HG02642 (cell line): ENCODE data around the gene MRPL19.

Experiments
- ATAC-seq: cut with Tn5 transposase; IDR thresholded peaks from one replicate; pipeline ENCODE4 v1.9.1; 2021; ENCODE audit warnings: mild to moderate bottlenecking; ENCODE audit not compliant: unreplicated experiment, poor library complexity

MRPL19 gene

DNA sequence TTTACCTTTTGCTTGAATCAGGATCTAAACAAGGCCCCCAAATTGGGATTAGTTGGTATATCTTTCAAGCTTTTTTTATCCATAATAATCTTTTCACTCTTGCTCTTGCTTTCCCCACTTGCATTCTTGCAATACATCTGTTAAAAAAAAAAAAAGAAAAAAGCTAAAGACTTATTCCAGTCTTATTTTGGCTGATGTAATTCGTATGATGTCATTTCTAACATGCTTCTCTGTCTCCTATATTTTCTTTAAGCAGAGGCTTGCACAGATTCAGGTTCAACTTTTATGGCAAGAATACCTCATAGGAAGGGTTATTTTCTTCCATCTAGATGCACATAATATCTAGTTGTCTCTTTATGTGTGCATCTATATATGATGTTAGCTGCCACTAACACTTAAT, 73.9 kb downstream of the MRPL19 start:
- no peak for ATAC-seq

DNA sequence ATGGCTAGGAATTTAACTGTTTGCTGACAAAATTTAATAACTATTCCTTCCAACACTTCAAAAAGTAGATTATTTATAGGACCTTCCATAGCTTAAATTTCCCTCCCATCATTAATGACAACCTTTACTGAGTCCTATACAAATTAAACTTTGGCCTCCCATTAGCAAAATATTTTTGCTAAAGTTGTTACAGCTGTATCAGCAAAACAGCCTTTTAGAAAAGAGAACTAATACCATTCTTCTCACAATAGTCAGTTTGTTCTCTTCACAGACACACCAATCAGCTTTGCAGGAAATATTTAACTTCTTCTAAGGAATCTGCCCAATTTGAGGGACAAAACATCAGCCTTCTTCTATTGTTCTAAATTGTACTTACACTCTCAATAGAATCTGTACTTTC, 76.1 kb downstream of the MRPL19 start:
- ATAC-seq: no peak

DNA sequence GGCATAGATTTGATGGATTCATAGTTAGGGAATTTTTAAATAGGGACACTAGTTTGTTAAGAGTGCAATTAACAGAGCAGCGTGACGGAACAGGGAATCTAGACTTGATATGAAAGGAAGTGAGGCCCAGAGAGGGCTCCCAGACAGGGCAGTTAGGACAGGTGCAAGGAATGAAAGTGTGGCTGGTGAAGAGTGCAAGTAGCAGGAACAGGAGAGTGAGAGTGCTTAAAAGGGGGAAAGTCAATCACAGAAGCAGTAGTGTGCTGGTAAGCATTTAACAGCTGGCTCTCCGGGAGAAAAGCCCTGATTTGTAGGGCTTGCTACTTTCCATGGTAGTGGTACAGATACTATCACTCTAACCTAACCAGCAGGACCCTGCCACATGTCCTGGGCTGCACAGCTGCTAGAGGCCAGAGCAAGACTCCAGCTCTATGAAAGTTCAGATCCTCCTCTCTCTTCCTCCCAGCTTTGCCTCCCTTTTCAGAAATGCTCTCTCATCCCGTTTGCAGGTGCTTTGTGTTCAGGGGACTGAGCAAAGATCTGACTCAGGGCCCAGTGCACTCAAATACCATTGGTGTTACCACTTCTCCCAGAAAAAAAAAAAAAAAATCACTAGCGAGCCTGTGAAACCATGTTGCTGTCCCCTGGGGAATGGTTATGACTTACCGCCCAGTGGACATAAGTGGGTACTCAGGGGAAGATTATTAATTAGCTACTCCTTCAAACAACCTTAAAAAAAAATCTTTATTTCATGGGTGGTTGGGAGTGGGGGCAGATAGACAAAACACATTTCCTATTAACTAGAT, 82.2 kb downstream of the MRPL19 start:
- ATAC-seq: no peak

DNA sequence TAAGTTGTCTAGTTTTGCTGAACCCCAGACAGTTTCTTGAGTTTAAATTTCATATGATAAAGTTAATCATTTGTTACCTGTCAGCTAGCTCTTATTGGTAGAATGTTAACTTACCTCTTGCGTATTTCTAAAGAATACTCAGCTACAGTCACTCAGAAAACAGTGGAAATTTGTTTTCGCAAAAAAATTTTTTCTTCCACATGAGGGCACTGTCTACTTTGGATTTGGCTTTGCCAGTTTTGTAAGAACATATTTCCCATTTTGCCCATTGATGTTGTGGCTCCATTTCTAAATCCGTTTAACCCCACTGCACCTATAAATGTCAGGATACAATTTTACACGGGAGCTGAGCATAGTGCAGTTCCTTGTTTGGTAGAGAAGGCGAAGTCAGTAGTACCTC, 83.3 kb downstream of the MRPL19 start:
- no peak for ATAC-seq

DNA sequence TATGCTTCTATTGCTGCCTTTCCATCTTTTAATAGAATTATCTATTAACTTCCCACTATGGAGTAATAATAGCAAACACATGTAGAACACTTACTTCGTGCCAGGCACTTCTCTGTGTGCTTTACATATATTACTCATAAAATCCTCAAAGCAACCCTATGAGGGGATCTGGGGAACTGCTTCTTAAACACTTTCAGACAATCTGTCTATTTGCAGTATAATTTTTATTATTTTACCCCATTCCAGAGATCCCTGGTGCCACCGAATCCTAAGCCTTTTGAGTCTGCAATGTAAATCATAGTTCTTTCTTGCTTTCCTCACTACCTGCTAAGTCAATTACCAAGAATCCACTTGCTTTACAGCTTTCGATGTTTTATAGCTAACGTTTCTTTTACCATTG, 89.7 kb downstream of the MRPL19 start:
- no peak for ATAC-seq

DNA sequence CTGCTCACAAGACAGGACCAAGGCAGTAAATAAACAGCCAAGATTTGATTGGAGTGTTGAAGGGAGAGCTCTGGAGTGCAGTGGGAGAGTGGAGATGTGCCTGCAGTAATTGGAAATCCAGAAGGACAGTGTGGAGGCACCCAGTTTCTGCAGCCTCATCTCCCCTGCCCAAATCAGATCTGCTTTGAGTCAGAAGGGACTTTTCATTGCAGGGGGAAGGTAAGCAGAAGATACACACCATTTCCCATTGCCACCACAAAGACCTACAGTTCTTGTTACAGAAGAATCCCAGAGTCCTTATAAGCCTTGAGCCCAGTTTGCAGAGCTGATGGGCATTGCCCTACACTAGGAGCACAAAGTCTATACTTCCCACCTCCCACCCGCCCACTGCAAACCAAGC, 91.4 kb downstream of the MRPL19 start:
- no peak for ATAC-seq
